CD14-positive monocyte (primary cell): Measurements from ENCODE around the gene ACHE. TPM values are rescaled to one million over a fixed set of nuclear protein-coding genes. Genes with fewer than 3 reads are reported as not detected.
A peak's percentile ranks its signal among the peaks of the same experiment; 100 is the strongest.

Experiments used
- DNase-seq, 3 donors: peaks; one replicate each; pipeline ENCODE4 v3.0.0-alpha.2; 2011 to 2022
- H2AFZ ChIP-seq: 2 replicates; pipeline ENCODE4 v1.6.0; 2012; ENCODE audit warnings: mild to moderate bottlenecking, low read depth, low read length, inconsistent platforms; ENCODE audit not compliant: insufficient read depth, poor library complexity, severe bottlenecking
- H3K27ac ChIP-seq, 2 donors: 1 replicate in 1 of 2; 2 replicates in 1 of 2; pipeline ENCODE4 v1.5.1; 2012 to 2013; ENCODE audit warnings: low read length in 2 of 2, control low read depth in 1 of 2, inconsistent platforms in 1 of 2, low read depth in 1 of 2, mild to moderate bottlenecking in 1 of 2
- H3K27me3 ChIP-seq, 2 donors: one replicate each; pipeline versions ENCODE4 v1.6.0 to v1.6.1; 2011 to 2013; ENCODE audit warnings: low read length in 2 of 2; ENCODE audit not compliant: control insufficient read depth in 2 of 2, insufficient read depth in 2 of 2
- H3K36me3 ChIP-seq, 2 donors: replicated peaks in 1 of 2; 1 replicate in 1 of 2; 2 replicates in 1 of 2; pipeline versions ENCODE4 v1.5.1 to v1.6.1; 2012 to 2013; ENCODE audit warnings: low read length in 2 of 2, control low read depth in 1 of 2, inconsistent platforms in 1 of 2, mild to moderate bottlenecking in 1 of 2; ENCODE audit not compliant: insufficient read depth in 2 of 2, control insufficient read depth in 1 of 2
- H3K4me1 ChIP-seq, 2 donors: 1 replicate in 1 of 2; 2 replicates in 1 of 2; pipeline versions ENCODE4 v1.5.1 to v1.6.1; 2012 to 2013; ENCODE audit warnings: low read length in 2 of 2, control low read depth in 1 of 2, inconsistent platforms in 1 of 2, mild to moderate bottlenecking in 1 of 2, moderate library complexity in 1 of 2; ENCODE audit not compliant: insufficient read depth in 2 of 2, control insufficient read depth in 1 of 2
- H3K4me2 ChIP-seq: replicated peaks from 2 replicates; pipeline ENCODE3; 2012; ENCODE audit warnings: low read length, moderate library complexity, mild to moderate bottlenecking; ENCODE audit not compliant: poor library complexity, severe bottlenecking; ENCODE audit errors: extremely low read depth
- H3K4me3 ChIP-seq, 3 experiments: fragments of 200-600 bp in 1 of 3; sonication (generic) in 1 of 3; replicated peaks in 1 of 3; 1 replicate in 2 of 3; 2 replicates in 1 of 3; pipeline ENCODE4 v1.5.1; 2011 to 2013; ENCODE audit warnings: low read length in 3 of 3, mild to moderate bottlenecking in 3 of 3, control low read depth in 2 of 3, low read depth in 2 of 3, inconsistent platforms in 1 of 3, moderate library complexity in 1 of 3
- H3K79me2 ChIP-seq: 2 replicates; pipeline ENCODE4 v1.6.0; 2012; ENCODE audit warnings: mild to moderate bottlenecking, control low read depth, inconsistent platforms, low read length, moderate library complexity; ENCODE audit not compliant: insufficient read depth
- H3K9ac ChIP-seq: 2 replicates; pipeline ENCODE4 v1.6.0; 2017; ENCODE audit warnings: low read length, mild to moderate bottlenecking; ENCODE audit not compliant: insufficient read depth, poor library complexity, severe bottlenecking
- H3K9me3 ChIP-seq, 2 donors: replicated peaks in 1 of 2; 1 replicate in 1 of 2; 2 replicates in 1 of 2; pipeline versions ENCODE4 v1.5.1 to v1.6.1; 2012 to 2013; ENCODE audit warnings: low read length in 2 of 2, control low read depth in 1 of 2; ENCODE audit not compliant: control insufficient read depth in 1 of 2, insufficient read depth in 1 of 2
- H4K20me1 ChIP-seq: 2 replicates; pipeline ENCODE4 v1.6.0; 2012; ENCODE audit warnings: mild to moderate bottlenecking, low read length, control low read depth, moderate library complexity; ENCODE audit not compliant: insufficient read depth
- H3K27ac Mint-ChIP-seq, 7 donors: one replicate each; pipeline ENCODE4 v1.8.0; 2020; ENCODE audit warnings: mild to moderate bottlenecking in 7 of 7, mixed read lengths in 7 of 7, moderate library complexity in 6 of 7, inconsistent platforms in 2 of 7
- H3K27me3 Mint-ChIP-seq, 3 donors: one replicate each; pipeline ENCODE4 v1.8.0; 2021 to 2022; ENCODE audit warnings: low read depth in 3 of 3, mild to moderate bottlenecking in 3 of 3, mixed read lengths in 3 of 3, moderate library complexity in 3 of 3, inconsistent platforms in 1 of 3
- H3K36me3 Mint-ChIP-seq, 2 donors: one replicate each; pipeline ENCODE4 v1.8.0; 2020; ENCODE audit warnings: mixed read lengths in 2 of 2, inconsistent platforms in 1 of 2, mild to moderate bottlenecking in 1 of 2
- H3K4me1 Mint-ChIP-seq: one replicate; pipeline ENCODE4 v1.8.0; 2020; ENCODE audit warnings: mild to moderate bottlenecking, mixed read lengths
- H3K4me3 Mint-ChIP-seq, 2 donors: one replicate each; pipeline ENCODE4 v1.8.0; 2020; ENCODE audit warnings: mild to moderate bottlenecking in 2 of 2, mixed read lengths in 2 of 2, moderate library complexity in 1 of 2
- H3K9me3 Mint-ChIP-seq, 7 donors: one replicate each; pipeline ENCODE4 v1.8.0; 2020 to 2022; ENCODE audit warnings: mixed read lengths in 7 of 7, mild to moderate bottlenecking in 6 of 7, moderate library complexity in 6 of 7, inconsistent platforms in 2 of 7
- CTCF ChIP-seq: fragments of 200-600 bp; IDR thresholded peaks from one replicate; pipeline ENCODE4 v1.8.0; 2022; ENCODE audit warnings: antibody characterized with exemption, mild to moderate bottlenecking
- WGBS: methylation state at CpG from one replicate; pipeline ENCODE4 v1.1.5; 2013; ENCODE audit warnings: missing lambda C conversion rate; ENCODE audit not compliant: insufficient coverage; 5-methylcytosine and 5-hydroxymethylcytosine counted together
- intact Hi-C, 2 donors: fragments of 100-400 bp; cut with micrococcal nuclease; formaldehyde crosslinking; loops; one replicate each; pipeline versions ENCODE4 v1.15.0 to v1.15.1; 2023
- polyA plus RNA-seq, 3 donors: library from polyadenylated mRNA; depleted of rRNA in 1 of 3; unstranded in 2 of 3; stranded (reverse) in 1 of 3; fragments of 300-500 nt in 2 of 3; fragments of >200 nt in 1 of 3; fragmentation: Illumina TruSeq in 2 of 3; gene quantifications; 1 replicate in 2 of 3; 2 replicates in 1 of 3; pipeline ENCODE4 v1.2.3, GENCODE V29; 2012 to 2021

Gene ACHE
- polyA plus RNA-seq, 3 donors, result 0.19 TPM; not detected in 2

GRCh38 chr7:100891568-100892247 lies 4.0 kb downstream of the ACHE start:
- DNase-seq, result no peak
- H3K27me3 ChIP-seq, result peaks cover 28 to 62% of the 10 kb centered on the region in 2 donors
- H3K36me3 Mint-ChIP-seq, result peaks cover 27 to 36% of the 10 kb centered on the region in 2 donors
- intact Hi-C loops, result no loop called here
- peaks cover 55 to 63% of the 10 kb centered on the region in 2 donors for H3K4me1 ChIP-seq
- no peak overlapping the region for H3K4me2 ChIP-seq
- H4K20me1 ChIP-seq, result peaks cover 12% of the 10 kb centered on the region
- H3K4me1 Mint-ChIP-seq, result peaks cover 45% of the 10 kb centered on the region
- H3K9me3 Mint-ChIP-seq, result peaks cover 0 to 19% (median 15%) of the 10 kb centered on the region in 7 donors
- H3K36me3 ChIP-seq, result peaks cover 3 to 9% of the 10 kb centered on the region in 2 donors
- H3K27me3 Mint-ChIP-seq, result peaks cover 43 to 68% (median 58%) of the 10 kb centered on the region in 3 donors
- H3K4me3 ChIP-seq, result no peak overlapping the region
- H3K27ac ChIP-seq, result no peak overlapping the region
- H3K9me3 ChIP-seq, result peaks cover 0 to 13% of the 10 kb centered on the region in 2 donors
- H2AFZ ChIP-seq, result no peak overlapping the region
- H3K9ac ChIP-seq, result no peak overlapping the region
- peak overlapping the region in 1 of 2 donors; percentile 96 for H3K4me3 Mint-ChIP-seq
- WGBS, result 97% methylated on average over 4 of the region's 8 CpGs
- H3K79me2 ChIP-seq, result peaks cover 12% of the 10 kb centered on the region
- peak overlapping the region in 1 of 7 donors; percentile 50 for H3K27ac Mint-ChIP-seq
- TF ChIP-seq CTCF, result no peak

GRCh38 chr7:100890653-100891567 lies 4.8 kb downstream of the ACHE start:
- no peak for DNase-seq

More at GRCh38 chr7:100890653-100891567, 4.8 kb downstream of the ACHE start:
- H3K9me3 ChIP-seq, result peaks cover 0 to 8% of the 10 kb centered on the region in 2 donors
- Mint-ChIP-seq H3K9me3 (peaks cover 0 to 13% (median 9%) of the 10 kb centered on the region in 7 donors), H3K4me3 (peak overlapping the region; percentile 83 to 96), H3K4me1 (peaks cover 47% of the 10 kb centered on the region), H3K27me3 (peaks cover 37 to 60% (median 54%) of the 10 kb centered on the region in 3 donors), H3K27ac (peak overlapping the region in 1 of 7 donors; percentile 57), H3K36me3 (peaks cover 29 to 39% of the 10 kb centered on the region in 2 donors)
- H3K36me3 ChIP-seq, result peaks cover 11 to 17% of the 10 kb centered on the region in 2 donors
- WGBS, result 9% methylated on average over 30 of the region's 43 CpGs
- peaks cover 14% of the 10 kb centered on the region for H4K20me1 ChIP-seq
- H3K79me2 ChIP-seq, result peaks cover 12% of the 10 kb centered on the region
- no peak overlapping the region for H3K9ac ChIP-seq
- peaks cover 55 to 63% of the 10 kb centered on the region in 2 donors for H3K4me1 ChIP-seq
- no peak overlapping the region for H3K27ac ChIP-seq
- peak overlapping the region; percentile 97 for H3K4me2 ChIP-seq
- intact Hi-C loops, result no loop called here
- peak overlapping the region; percentile 43 to 81 (median 54) for H3K4me3 ChIP-seq
- peaks cover 22 to 54% of the 10 kb centered on the region in 2 donors for H3K27me3 ChIP-seq
- no peak for TF ChIP-seq CTCF
- peak overlapping the region; percentile 89 for H2AFZ ChIP-seq
